ENCODE data around the gene C1QTNF8. TPM values are rescaled to one million over a fixed set of nuclear protein-coding genes. Genes with fewer than 3 reads are reported as not detected.
A peak's percentile ranks its signal among the peaks of the same experiment; 100 is the strongest.

The C1QTNF8 gene
- total RNA-seq (2021; ENCODE audit: unreplicated experiment) (0.27 TPM), Bru-seq, nascent RNA (percentile 25 among the genes with signal in this experiment), BruChase-seq, experiment 1, labeled RNA remaining after a 6-hour chase (percentile 22 among the genes with signal in this experiment), BruChase-seq, experiment 2, labeled RNA remaining after a 2-hour chase (percentile 24 among the genes with signal in this experiment)
- polyA plus RNA-seq (2012), result 0.09 and 0.16 TPM in 2 replicates
- long read RNA-seq, result 0 reads

- Histone ChIP-seq H3K27me3 (ENCODE audit: insufficient read depth, low read length) (no peaks in the 10 kb centered on the region), H3K4me3 (replicated peaks in 1 of 2; ENCODE audit: low read depth in 1 of 2, low read length in 2 of 2) (no peak within 1 kb of the TSS), H3K9me2 (ENCODE audit: insufficient read depth) (no peaks in the 10 kb centered on the region), H3K4me2 (ENCODE audit: low read length) (0 out of 2 replicates have a peak within 1 kb of the TSS, but pooled peaks have one; percentile 21), H2AFZ (ENCODE audit: low read depth, low read length, poor library complexity, severe bottlenecking) (no peak within 1 kb of the TSS), H3K27ac (ENCODE audit: low read depth, low read length) (no peak within 1 kb of the TSS; the same call in 1 of the 2 replicates), H3K4me1 (ENCODE audit: control insufficient read depth in 1 of 2, insufficient read depth in 2 of 2, low read length in 2 of 2) (peaks cover 24 to 64% of the 10 kb centered on the region in 2 experiments), H3K36me3 (ENCODE audit: control insufficient read depth in 1 of 2, insufficient read depth in 2 of 2, low read length in 2 of 2) (no peaks in the 10 kb centered on the region), H3K79me2 (ENCODE audit: insufficient read depth, low read length) (no peaks in the 10 kb centered on the region), H3K9ac (ENCODE audit: low read length) (no peak within 1 kb of the TSS), H4K20me1 (ENCODE audit: insufficient read depth) (no peaks in the 10 kb centered on the region), H3K9me3 (ENCODE audit: control insufficient read depth in 1 of 2, insufficient read depth in 1 of 2, low read depth in 1 of 2, low read length in 2 of 2) (no peaks in the 10 kb centered on the region)
- CTCF ChIA-PET, result no interaction called here
- DNase-seq (ENCODE audit: low read depth, low spot score) (no peak), ATAC-seq (no peak)
- POLR2A ChIA-PET, result no interaction called here
- RAD21 ChIA-PET (ENCODE audit: low non-redundant PET in 1 of 2, low total read pairs in 2 of 2, uncharacterized antibody in 2 of 2, unreplicated experiment in 2 of 2), result no interaction called here
- intact Hi-C loops (cut with micrococcal nuclease), result no loop called here
- TF ChIP-seq ZFX (IDR thresholded peaks at IDR 0.05), result peak; percentile 72; the same call in 1 of the 2 replicates
- no peak for TF ChIP-seq REST (IDR thresholded peaks at IDR 0.05; ENCODE audit: low read depth)
- no peak for TF ChIP-seq EGR1 (IDR thresholded peaks at IDR 0.05; ENCODE audit: low read depth)
- no peak for TF ChIP-seq EZH2 (IDR thresholded peaks at IDR 0.05)
- no peak for TF ChIP-seq CEBPB (IDR thresholded peaks at IDR 0.05; ENCODE audit: low read depth)
- no TSS peak for BruUV-seq (replicated peaks)
Measured at GRCh38 chr16:1096169-1097082, at the start of gene C1QTNF8. C1QTNF8 (minus strand) TSS chr16:1096244; CDS start chr16:1094922, 1,322 bp downstream.
